ENCODE measurements around the gene KCNMB3. TPM values are rescaled to one million over a fixed set of nuclear protein-coding genes. Genes with fewer than 3 reads are reported as not detected.
A peak's percentile ranks its signal among the peaks of the same experiment; 100 is the strongest.

KCNMB3 gene
- polyA plus RNA-seq, 2 of the 4 experiments (the other 2 are of a cell fraction): 1.3 to 2.8 TPM

GRCh38 chr3:179264449-179264848 lies 13.5 kb upstream of the KCNMB3 start:
- Histone ChIP-seq H3K27ac (no peak overlapping the region), H3K4me3 (no peak overlapping the region), H3K4me1 (no peaks in the 10 kb centered on the region), H3K4me2 (no peak overlapping the region), H3K9me3 (peaks cover 7% of the 10 kb centered on the region; the same call in 1 of the 3 replicates)
- WGBS (ENCODE audit: missing lambda C conversion rate): 44% methylated on average over 4 of the region's 4 CpGs
- POLR2A ChIA-PET: no interaction called here
- FAIRE-seq: no peak
- no peak for TF ChIP-seq RARB (CRISPR knock-in tag; IDR thresholded peaks at IDR 0.05)
- TF ChIP-seq ZFP36 (IDR thresholded peaks at IDR 0.05; ENCODE audit: borderline replicate concordance, partially characterized antibody): no peak
- TF ChIP-seq SREBF2 (IDR thresholded peaks at IDR 0.05): no peak
- CTCF ChIA-PET: no interaction called here
- no peak for ATAC-seq
- no peak for DNase-seq (ENCODE audit: low read depth in 1 of 2, low spot score in 1 of 2)

- H3K4me1 ChIP-seq: no peaks in the 10 kb centered on the region
- WGBS (ENCODE audit: missing lambda C conversion rate): 96% methylated on average over 6 of the region's 29 CpGs
- DNase-seq (ENCODE audit: low read depth in 1 of 2, low spot score in 1 of 2) (no peak), FAIRE-seq (no peak), ATAC-seq (no peak)
- H3K4me2 ChIP-seq: no peak overlapping the region
- peaks cover 7% of the 10 kb centered on the region; the same call in 1 of the 3 replicates for H3K9me3 ChIP-seq
- ChIA-PET CTCF (interaction anchor here (0.7 to 1.4 kb wide), 2 partner anchors 29 to 59 kb away, joined by 3 to 4 read pairs; no protein-coding TSS in a partner anchor), POLR2A (no interaction called here)
- H3K27ac ChIP-seq: no peak overlapping the region
- TF ChIP-seq JUN (IDR thresholded peaks at IDR 0.05) (no peak), RARB (CRISPR knock-in tag; IDR thresholded peaks at IDR 0.05) (no peak), TP53 (CRISPR knock-in tag; IDR thresholded peaks at IDR 0.05) (no peak), HOXA7 (CRISPR knock-in tag; IDR thresholded peaks at IDR 0.05) (no peak), KDM5A (IDR thresholded peaks at IDR 0.05) (no peak)
- TF ChIP-seq, protein P1, sequence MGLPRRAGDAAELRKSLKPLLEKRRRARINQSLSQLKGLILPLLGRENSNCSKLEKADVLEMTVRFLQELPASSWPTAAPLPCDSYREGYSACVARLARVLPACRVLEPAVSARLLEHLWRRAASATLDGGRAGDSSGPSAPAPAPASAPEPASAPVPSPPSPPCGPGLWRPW (IDR thresholded peaks at IDR 0.05): no peak
- TF ChIP-seq, protein P2, sequence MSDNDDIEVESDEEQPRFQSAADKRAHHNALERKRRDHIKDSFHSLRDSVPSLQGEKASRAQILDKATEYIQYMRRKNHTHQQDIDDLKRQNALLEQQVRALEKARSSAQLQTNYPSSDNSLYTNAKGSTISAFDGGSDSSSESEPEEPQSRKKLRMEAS (IDR thresholded peaks at IDR 0.05): no peak
- H3K4me3 ChIP-seq: no peak overlapping the region
Observed at GRCh38 chr3:179263134-179263533, 12.2 kb upstream of the KCNMB3 start.

GRCh38 chr3:179260949-179261765 lies 10.2 kb upstream of the KCNMB3 start:
- peak; percentile 99 for ATAC-seq
- Histone ChIP-seq H3K4me1 (no peaks in the 10 kb centered on the region), H3K9me3 (peaks cover 7% of the 10 kb centered on the region; the same call in 1 of the 3 replicates), H3K4me3 (peak overlapping the region; percentile 65), H3K4me2 (peak overlapping the region; percentile 74), H3K27ac (peak overlapping the region; percentile 81 to 95)
- TF ChIP-seq, protein P3, sequence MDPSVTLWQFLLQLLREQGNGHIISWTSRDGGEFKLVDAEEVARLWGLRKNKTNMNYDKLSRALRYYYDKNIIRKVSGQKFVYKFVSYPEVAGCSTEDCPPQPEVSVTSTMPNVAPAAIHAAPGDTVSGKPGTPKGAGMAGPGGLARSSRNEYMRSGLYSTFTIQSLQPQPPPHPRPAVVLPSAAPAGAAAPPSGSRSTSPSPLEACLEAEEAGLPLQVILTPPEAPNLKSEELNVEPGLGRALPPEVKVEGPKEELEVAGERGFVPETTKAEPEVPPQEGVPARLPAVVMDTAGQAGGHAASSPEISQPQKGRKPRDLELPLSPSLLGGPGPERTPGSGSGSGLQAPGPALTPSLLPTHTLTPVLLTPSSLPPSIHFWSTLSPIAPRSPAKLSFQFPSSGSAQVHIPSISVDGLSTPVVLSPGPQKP (IDR thresholded peaks at IDR 0.05; ENCODE audit: low read depth, low read length): no peak
- TF ChIP-seq HOXB5 (CRISPR knock-in tag; IDR thresholded peaks at IDR 0.05) (no peak), POLR2A (IDR thresholded peaks at IDR 0.05; ENCODE audit: low read length) (no peak; the same call in 1 of the 2 replicates), CHD4 (IDR thresholded peaks at IDR 0.05; ENCODE audit: borderline replicate concordance) (no peak), PHF8 (IDR thresholded peaks at IDR 0.05; ENCODE audit: borderline replicate concordance, low read depth) (peak; percentile 69; the same call in 1 of the 2 replicates), HEYL (CRISPR knock-in tag; IDR thresholded peaks at IDR 0.05) (no peak), RNF2 (IDR thresholded peaks at IDR 0.05; ENCODE audit: borderline replicate concordance, low read depth) (no peak), BCL3 (IDR thresholded peaks at IDR 0.05) (0 out of 3 replicates have a peak, but pooled peaks have one; percentile 29), REST (IDR thresholded peaks at IDR 0.05) (no peak), SMC3 (IDR thresholded peaks at IDR 0.05) (no peak), RCOR1 (IDR thresholded peaks at IDR 0.05; ENCODE audit: low read depth, low read length) (no peak), USF2 (IDR thresholded peaks at IDR 0.05) (no peak), RARB (CRISPR knock-in tag; IDR thresholded peaks at IDR 0.05) (no peak), JUN (IDR thresholded peaks at IDR 0.05) (peak in 1 of 2 experiments; percentile 53; a peak in 2 of 5 replicates), GATA3 (IDR thresholded peaks at IDR 0.05; ENCODE audit: borderline replicate concordance) (no peak)
- TF ChIP-seq, protein P2 (IDR thresholded peaks at IDR 0.05): peak; percentile 63
- TF ChIP-seq, protein P4, sequence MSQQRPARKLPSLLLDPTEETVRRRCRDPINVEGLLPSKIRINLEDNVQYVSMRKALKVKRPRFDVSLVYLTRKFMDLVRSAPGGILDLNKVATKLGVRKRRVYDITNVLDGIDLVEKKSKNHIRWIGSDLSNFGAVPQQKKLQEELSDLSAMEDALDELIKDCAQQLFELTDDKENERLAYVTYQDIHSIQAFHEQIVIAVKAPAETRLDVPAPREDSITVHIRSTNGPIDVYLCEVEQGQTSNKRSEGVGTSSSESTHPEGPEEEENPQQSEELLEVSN (IDR thresholded peaks at IDR 0.05; ENCODE audit: borderline replicate concordance, low read depth): peak; percentile 28; the same call in 1 of the 2 replicates
- ChIA-PET POLR2A (interaction anchor here (0.7 kb wide), 1 partner anchor 55 kb away, joined by 6 read pairs; no protein-coding TSS in a partner anchor), CTCF (interaction anchor here (1.0 kb wide), 1 partner anchor 13 kb away, joined by 5 read pairs; no protein-coding TSS in a partner anchor)
- WGBS (ENCODE audit: missing lambda C conversion rate): 18% methylated on average over 17 of the region's 71 CpGs
- no peak for FAIRE-seq
- peak; percentile 54 to 55 for DNase-seq (ENCODE audit: low read depth in 1 of 2, low spot score in 1 of 2)

All from A549 (cell line).